ENCODE results near the gene YIPF4.
"Not testable (repeated sequence)": the region's sequence is repeated elsewhere in the genome, so short reads cannot be mapped to it uniquely, and the experiment has no call there.

Gene YIPF4

DNA sequence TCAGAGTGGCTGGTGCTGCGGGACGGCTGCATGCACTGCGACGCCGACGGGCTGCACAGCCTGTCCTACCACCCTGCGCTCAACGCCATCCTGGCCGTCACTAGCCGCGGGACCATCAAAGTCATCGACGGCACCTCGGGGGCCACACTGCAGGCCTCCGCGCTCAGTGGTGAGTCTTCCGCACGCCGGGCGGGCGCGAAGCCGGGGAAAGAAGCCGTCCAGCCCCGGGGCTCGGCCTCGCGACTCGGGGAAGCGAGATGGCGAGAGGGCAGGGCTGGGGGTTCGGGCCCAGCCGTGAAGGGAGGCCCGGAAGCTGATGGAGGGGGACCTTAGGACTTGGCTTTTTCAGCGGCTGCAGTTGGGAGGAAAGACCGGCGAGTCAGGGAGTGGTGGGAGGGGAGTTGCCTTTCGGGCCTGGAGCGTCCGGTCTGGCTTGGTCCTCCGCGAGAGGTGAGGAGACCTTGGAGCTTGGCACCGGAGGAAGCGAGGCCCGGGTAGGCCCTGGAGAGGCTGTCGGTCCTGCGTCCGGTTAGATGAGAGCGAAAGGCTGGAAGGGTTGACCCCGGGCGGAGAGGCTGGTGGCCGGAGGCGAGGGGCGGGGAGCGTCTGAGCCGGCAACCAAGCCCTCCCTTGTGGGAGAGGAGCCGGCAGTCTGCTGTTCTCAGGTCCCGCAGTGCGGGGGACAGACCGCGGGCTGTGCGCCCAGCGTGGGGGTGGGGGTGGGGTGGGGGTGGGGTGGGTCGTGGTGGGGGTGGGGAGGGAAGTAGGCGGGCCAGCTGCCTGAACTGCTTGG is 79.8 kb downstream of the YIPF4 start:
- peaks cover 0 to 9% (median 0%) of the 10 kb centered on the region in 11 experiments; a peak in 2 of 22 replicates for H3K9me3 ChIP-seq (replicated peaks in 1 of 11)
- H3K36me3 ChIP-seq, result peaks cover 0 to 41% (median 32%) of the 10 kb centered on the region in 11 experiments; a peak in 19 of 22 replicates
- H3K27ac ChIP-seq, result peak overlapping the region; percentile 90 to 98 (median 95)
- H4K20me1 ChIP-seq, result peaks cover 44 to 52% (median 46%) of the 10 kb centered on the region in 11 experiments
- peak overlapping the region; percentile 91 to 100 (median 99) for H3K4me3 ChIP-seq
- peak overlapping the region; percentile 80 to 98 (median 91) for H3K4me2 ChIP-seq
- no peak for TF ChIP-seq Cebpa-rat (IDR thresholded peaks at IDR 0.05)
- H3K4me1 ChIP-seq, result peaks cover 19 to 50% (median 33%) of the 10 kb centered on the region in 10 experiments
- H3K9ac ChIP-seq, result peak overlapping the region; percentile 93 to 99 (median 98)
- H3K27me3 ChIP-seq, result no peaks in the 10 kb centered on the region

DNA sequence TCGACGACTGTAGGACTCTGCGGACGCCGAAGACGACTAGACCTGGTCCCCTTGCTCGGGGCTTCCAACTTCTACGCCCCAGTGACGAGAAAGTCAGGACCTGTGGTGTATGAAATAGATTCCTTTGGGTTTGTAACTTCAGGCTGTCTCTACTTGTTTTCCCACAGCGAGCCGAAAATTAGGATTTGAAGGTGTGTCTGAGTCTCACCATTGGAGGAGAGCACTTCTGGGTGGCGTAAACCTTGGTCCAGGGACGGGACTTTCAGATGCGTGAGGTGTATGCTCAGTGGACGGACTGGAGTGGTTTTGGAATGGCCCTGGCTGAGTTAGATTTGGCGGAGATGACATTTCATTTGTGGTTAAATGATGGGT is 80.4 kb downstream of the YIPF4 start:
- peak overlapping the region; percentile 80 to 98 (median 91) for H3K4me2 ChIP-seq
- peak overlapping the region; percentile 57 to 98 (median 95); a peak in 21 of 22 replicates for H3K27ac ChIP-seq
- H3K9ac ChIP-seq, result peak overlapping the region; percentile 93 to 99 (median 98)
- peaks cover 0 to 9% (median 0%) of the 10 kb centered on the region in 11 experiments; a peak in 2 of 22 replicates for H3K9me3 ChIP-seq (replicated peaks in 1 of 11)
- peaks cover 0 to 43% (median 36%) of the 10 kb centered on the region in 11 experiments; a peak in 19 of 22 replicates for H3K36me3 ChIP-seq
- peaks cover 22 to 54% (median 37%) of the 10 kb centered on the region in 10 experiments for H3K4me1 ChIP-seq
- peaks cover 50 to 58% (median 52%) of the 10 kb centered on the region in 11 experiments for H4K20me1 ChIP-seq
- H3K27me3 ChIP-seq, result no peaks in the 10 kb centered on the region
- peak overlapping the region; percentile 91 to 100 (median 99) for H3K4me3 ChIP-seq
- no peak for TF ChIP-seq Cebpa-rat (IDR thresholded peaks at IDR 0.05)

DNA sequence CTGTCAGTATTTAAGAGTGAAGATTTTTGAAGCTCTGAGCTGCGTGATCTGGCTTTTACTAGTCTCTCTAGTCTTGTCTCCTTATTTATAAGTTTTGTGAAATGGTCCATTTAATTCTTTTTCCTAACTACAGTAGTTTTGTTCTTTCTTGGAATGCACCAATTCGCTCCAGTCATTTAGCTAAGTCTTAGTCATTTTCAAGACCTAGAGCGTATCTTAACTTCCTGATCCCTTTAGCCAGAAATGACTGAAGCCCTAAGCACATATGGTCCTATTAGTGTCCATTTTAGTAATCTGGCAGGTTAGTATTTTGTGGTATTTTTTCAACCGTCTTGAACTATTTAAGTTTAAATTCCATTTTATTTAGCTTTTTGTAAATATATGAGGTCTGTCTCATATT is 82.7 kb downstream of the YIPF4 start:
- Histone ChIP-seq H3K4me3 (peak overlapping the region in 1 of 10 experiments; percentile 93; a peak in 1 of 20 replicates), H3K9me3 (replicated peaks in 1 of 11) (peaks cover 0 to 9% (median 0%) of the 10 kb centered on the region in 11 experiments; a peak in 2 of 22 replicates), H3K4me2 (peak overlapping the region in 10 of 11 experiments; percentile 61 to 98 (median 90); a peak in 16 of 22 replicates), H3K4me1 (peaks cover 28 to 74% (median 41%) of the 10 kb centered on the region in 10 experiments), H3K36me3 (peaks cover 0 to 55% (median 39%) of the 10 kb centered on the region in 11 experiments; a peak in 20 of 22 replicates), H3K9ac (no peak overlapping the region), H3K27me3 (no peaks in the 10 kb centered on the region), H4K20me1 (peaks cover 73 to 81% (median 75%) of the 10 kb centered on the region in 11 experiments), H3K27ac (0 out of 22 replicates have a peak overlapping the region, but pooled peaks of 1 of the 11 experiments have one; percentile 2)
- no peak for TF ChIP-seq Cebpa-rat (IDR thresholded peaks at IDR 0.05)

DNA sequence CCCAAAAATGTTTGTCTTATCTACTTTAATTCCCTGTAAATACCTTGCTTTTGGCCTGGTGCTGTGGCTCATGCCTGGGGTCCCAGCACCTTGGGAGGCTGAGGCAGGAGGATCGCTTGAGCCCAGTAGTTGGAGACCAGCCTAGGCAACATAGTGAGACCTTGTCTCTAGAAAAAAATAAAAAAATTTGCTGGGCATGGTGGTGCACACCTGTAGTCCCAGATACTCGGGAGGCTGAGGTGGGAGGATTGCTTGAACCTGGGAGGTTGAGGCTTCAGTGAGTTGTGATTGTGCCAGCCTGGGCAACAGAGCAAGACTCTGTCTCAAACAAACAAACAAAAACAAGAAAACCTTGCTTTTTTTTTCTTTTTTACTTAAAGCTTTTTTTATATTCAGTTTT is 85.3 kb downstream of the YIPF4 start:
- H3K9ac ChIP-seq, result peak overlapping the region in 2 of 11 experiments; percentile 9 to 36; a peak in 2 of 22 replicates
- H3K27ac ChIP-seq; H3K27me3 ChIP-seq; H3K4me3 ChIP-seq; H3K9me3 ChIP-seq (replicated peaks in 1 of 11): not testable (repeated sequence)
- H3K36me3 ChIP-seq, result peaks cover 0 to 78% (median 46%) of the 10 kb centered on the region in 11 experiments; a peak in 21 of 22 replicates
- H3K4me2 ChIP-seq, result peak overlapping the region in 7 of 11 experiments; percentile 3 to 96 (median 41); a peak in 10 of 22 replicates
- peaks cover 98 to 100% (median 100%) of the 10 kb centered on the region in 11 experiments for H4K20me1 ChIP-seq
- H3K4me1 ChIP-seq, result peaks cover 28 to 76% (median 41%) of the 10 kb centered on the region in 10 experiments

DNA sequence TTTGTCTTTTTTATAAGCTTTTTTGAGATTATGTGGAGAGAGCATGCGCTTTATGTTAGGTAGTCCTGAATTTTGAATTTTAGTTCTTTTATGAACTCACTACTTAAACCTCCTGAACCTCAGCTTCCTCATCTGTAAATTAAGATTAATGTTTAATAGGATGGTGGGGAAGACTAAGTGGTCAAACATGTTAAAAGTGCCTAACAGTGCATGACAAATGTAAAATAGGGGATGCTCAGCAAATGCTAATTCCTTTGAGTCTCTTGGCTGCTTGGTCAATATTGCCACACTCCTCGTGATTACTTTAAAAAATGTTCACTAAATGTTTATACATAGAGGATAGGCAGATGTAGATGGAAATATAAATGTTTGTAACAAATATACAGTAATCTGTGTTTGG is 85.9 kb downstream of the YIPF4 start:
- Histone ChIP-seq H4K20me1 (peaks cover 98 to 100% (median 100%) of the 10 kb centered on the region in 11 experiments), H3K27me3 (no peaks in the 10 kb centered on the region), H3K9me3 (replicated peaks in 1 of 11) (peaks cover 0 to 9% (median 0%) of the 10 kb centered on the region in 11 experiments; a peak in 2 of 22 replicates), H3K36me3 (peaks cover 0 to 81% (median 49%) of the 10 kb centered on the region in 11 experiments; a peak in 21 of 22 replicates), H3K9ac (peak overlapping the region in 1 of 11 experiments; percentile 36; a peak in 1 of 22 replicates), H3K4me1 (peaks cover 24 to 74% (median 38%) of the 10 kb centered on the region in 10 experiments), H3K4me3 (no peak overlapping the region), H3K27ac (peak overlapping the region in 1 of 11 experiments; percentile 20; a peak in 1 of 22 replicates), H3K4me2 (peak overlapping the region in 5 of 11 experiments; percentile 6 to 55 (median 10); a peak in 8 of 22 replicates)
- no peak for TF ChIP-seq Cebpa-rat (IDR thresholded peaks at IDR 0.05)

DNA sequence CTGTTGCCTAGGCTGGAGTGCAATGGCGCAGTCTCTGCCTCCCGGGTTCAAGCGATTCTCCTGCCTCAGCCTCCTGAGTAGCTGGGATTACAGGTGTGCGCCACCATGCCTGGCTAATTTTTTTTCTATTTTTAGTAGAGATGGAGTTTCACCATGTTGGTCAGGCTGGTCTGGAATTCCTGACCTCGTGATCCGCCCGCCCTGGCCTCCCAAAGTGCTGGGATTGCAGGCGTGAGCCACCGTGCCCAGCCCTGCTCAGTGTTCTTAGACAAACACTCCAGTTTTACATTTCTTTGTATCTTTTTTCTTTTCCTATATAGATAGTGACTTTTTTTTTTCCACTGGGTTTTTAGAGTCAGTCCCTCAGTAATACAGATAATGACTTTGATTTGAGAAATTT is 86.6 kb downstream of the YIPF4 start:
- peaks cover 17 to 67% (median 31%) of the 10 kb centered on the region in 10 experiments for H3K4me1 ChIP-seq
- not testable (repeated sequence) for H3K9me3 ChIP-seq (replicated peaks in 1 of 11); H3K27me3 ChIP-seq; H3K4me3 ChIP-seq; H3K27ac ChIP-seq
- H3K9ac ChIP-seq, result peak overlapping the region in 1 of 11 experiments; percentile 31; a peak in 1 of 22 replicates
- peak overlapping the region in 2 of 11 experiments; percentile 42 to 55; a peak in 3 of 22 replicates for H3K4me2 ChIP-seq
- peaks cover 100% of the 10 kb centered on the region in 11 experiments for H4K20me1 ChIP-seq
- peaks cover 0 to 81% (median 49%) of the 10 kb centered on the region in 11 experiments; a peak in 21 of 22 replicates for H3K36me3 ChIP-seq

DNA sequence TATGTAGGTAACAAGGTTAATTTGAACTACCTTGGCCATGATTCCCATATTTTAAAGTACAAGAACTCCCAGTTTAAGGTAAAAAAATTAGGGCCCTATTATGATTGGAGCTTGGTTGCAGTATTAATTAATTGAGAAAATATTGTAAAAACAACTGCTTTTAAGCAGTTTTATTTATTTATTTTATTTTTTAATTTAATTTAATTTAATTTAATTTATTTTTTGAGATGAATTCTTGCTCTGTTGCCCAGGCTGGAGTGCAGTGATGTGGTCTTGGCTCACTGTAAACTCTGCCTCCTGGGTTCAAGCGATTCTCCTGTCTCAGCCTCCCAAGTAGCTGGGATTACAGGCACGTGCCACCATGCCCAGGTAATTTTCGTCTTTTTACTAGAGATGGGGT is 88.0 kb downstream of the YIPF4 start:
- Histone ChIP-seq H3K36me3 (peaks cover 0 to 78% (median 37%) of the 10 kb centered on the region in 11 experiments; a peak in 20 of 22 replicates), H3K4me1 (peaks cover 8 to 54% (median 20%) of the 10 kb centered on the region in 10 experiments; a peak in 16 of 20 replicates), H4K20me1 (peaks cover 98 to 100% (median 99%) of the 10 kb centered on the region in 11 experiments)
- H3K9ac ChIP-seq; H3K4me3 ChIP-seq; H3K27me3 ChIP-seq; H3K4me2 ChIP-seq; H3K27ac ChIP-seq; H3K9me3 ChIP-seq (replicated peaks in 1 of 11): not testable (repeated sequence)
